CMK (cell line): ENCODE measurements around the gene ZFP64.
"Not testable (repeated sequence)": the region's sequence is repeated elsewhere in the genome, so short reads cannot be mapped to it uniquely, and the experiment has no call there.

Source experiments
- DNase-seq: peaks from one replicate; pipeline ENCODE4 v3.0.0-alpha.2; 2010; ENCODE audit warnings: low read depth

Gene ZFP64

DNA sequence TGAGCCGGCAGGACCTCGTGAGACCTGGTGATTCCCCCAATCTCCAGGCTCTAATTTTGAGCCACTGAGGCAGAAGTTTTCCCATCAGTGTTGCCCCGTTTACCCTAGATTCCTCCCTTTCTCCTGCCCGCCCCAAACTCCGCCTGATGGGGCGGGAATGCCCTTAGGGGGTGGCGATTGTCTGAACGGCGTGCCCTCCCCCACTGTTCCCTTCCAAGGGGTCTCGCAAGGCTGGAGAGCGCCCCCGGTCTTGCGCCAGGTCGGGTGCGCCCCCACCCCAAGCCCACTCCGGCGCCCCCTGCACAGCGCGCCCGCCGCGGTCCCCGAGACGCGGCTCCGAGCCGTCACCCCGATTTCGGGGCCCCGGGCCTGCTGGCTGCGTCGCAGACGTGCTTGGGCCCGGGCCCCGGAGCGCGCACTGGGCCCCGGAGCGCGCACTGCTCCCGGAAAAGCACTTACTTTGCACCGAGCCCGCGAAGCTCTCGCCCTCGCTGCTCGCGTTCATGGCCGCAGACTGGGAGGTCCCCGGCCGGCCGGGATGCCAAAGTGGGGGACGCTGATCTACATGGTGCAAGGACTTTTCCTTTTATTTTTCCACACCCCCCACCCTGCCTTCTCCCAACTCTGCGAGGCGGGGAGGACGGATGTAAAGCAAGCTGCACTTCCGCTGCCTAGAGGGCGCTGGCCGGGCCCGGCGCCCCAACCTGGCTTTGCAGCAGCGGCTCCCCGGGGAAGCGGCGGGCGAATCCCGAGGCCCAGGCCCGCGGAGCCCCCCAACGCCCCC, at the start of gene ZFP64:
TSS of gene ZFP64 (minus strand) at position 648 of the 784 bp plus-strand sequence. CDS start at position 505, 143 bp downstream.
- peak; percentile 39 for DNase-seq

DNA sequence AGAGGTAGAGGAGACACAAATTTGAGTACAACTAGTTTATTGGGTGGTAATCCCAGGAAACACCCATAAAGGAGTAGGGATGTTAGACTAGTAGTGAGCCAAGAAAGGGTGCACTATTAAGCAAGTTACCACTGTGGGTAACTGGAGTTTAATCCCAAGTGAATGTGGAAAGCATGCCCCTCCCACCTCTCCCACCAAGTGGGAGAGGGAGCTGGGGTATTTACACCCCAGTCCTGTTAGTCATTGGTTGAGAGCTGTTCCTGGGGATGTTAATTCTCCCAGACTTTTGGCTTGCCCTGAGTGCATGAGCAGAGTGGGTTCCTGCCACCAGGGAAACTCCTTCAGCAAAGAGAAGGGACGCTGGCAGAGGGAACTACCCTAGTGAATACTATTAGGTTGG, 49.2 kb upstream of the ZFP64 start:
- DNase-seq = no peak

DNA sequence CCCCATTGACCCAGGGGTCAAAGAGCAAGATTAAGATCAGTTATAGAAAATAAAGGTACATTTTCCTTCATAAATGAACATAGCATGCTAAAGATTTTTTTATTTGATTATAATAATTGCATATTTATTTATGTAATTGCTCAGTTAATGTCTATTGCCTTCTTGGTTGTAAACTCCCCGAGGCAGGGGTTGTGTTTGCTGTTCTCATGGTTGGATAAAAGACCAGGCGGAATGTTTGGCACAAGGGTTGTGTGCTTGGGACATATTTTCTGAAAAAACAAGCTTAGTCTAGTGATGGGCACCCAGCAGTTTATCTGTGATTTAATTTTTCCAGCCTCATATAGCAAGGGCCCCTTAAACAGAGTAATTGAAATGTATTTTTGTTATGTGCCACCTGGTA, 47.5 kb upstream of the ZFP64 start:
- no peak for DNase-seq

- no peak for DNase-seq
Measured at GRCh38 chr20:52236292-52236691, 44.7 kb upstream of the ZFP64 start.

DNA sequence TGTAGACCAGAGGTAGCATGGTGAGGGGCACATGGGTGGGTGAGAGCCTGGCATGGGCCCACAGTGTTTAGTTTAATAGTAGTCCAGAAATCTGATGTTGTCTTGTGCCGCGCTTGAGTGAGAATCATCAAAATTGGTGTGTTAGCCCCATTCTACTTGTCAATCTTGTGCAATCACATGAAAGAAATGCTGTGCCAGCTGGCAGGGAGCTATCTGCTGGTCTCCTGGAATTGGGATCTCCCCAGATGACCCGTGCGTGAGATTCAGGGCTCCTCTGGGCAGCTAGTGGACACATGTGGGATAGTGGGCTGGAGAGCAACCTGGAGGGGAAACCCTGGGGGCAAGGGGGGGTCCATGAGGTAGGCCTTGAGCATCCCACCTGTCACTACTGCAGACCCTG, 43.5 kb upstream of the ZFP64 start:
- no peak for DNase-seq

DNA sequence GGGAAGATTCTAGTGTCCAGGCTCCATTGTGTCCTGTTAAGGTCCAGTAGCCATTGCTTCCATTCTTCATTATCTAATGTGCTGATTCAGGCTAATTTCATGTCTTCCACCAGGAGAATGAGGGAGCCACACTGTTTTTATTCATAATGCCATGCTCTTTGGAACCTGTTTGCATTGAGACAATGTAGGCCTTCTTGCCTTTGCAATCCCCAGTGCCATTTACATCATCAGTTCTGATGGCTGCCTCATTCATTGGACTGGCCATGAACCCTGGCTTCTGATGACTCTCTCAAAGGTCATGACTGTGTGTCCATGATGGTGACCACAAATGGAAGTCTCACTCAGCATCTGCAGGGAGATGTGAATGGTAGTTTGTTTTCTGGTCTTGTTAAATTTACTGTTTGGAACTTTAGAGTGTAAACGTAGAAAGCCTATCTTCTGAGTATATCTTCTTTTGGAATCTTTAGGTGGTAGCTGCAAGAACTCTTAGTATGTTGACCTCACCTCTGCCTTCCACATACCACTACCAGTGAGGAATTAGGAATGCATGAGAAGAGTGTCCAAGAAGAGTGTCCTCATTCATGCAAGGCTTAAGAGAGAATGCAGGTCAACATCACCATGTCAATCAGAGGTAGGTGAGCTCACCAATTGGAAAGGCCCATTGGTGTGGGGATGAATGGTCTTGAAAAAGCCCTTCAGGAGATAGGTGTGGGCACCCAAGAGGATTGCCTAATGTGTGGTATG, 42.9 kb upstream of the ZFP64 start:
- no peak for DNase-seq

- DNase-seq = no peak
Measured at GRCh38 chr20:52231230-52231746, 39.7 kb upstream of the ZFP64 start.

DNA sequence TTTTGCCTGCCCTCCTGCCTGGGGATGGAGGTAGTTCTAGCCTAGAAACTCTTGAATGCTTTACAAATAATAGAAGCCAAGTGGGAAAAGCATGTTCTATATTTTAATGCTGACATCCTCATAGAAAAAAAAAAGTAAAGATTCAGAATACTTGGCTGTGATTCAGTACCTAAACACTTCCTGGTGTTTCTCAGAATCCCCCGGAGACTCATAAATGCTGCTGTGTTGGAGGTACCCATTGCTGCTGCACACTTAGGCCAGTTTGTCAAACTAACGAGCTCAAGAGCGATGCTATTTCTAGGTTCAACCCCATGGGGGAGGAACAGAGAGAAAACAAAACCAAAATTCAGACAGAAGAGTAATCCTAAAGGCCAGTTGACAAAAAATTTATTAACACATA, 38.8 kb upstream of the ZFP64 start:
- DNase-seq = no peak

GRCh38 chr20:52229346-52229745, 37.8 kb upstream of the ZFP64 start:
- not testable (repeated sequence) for DNase-seq

DNA sequence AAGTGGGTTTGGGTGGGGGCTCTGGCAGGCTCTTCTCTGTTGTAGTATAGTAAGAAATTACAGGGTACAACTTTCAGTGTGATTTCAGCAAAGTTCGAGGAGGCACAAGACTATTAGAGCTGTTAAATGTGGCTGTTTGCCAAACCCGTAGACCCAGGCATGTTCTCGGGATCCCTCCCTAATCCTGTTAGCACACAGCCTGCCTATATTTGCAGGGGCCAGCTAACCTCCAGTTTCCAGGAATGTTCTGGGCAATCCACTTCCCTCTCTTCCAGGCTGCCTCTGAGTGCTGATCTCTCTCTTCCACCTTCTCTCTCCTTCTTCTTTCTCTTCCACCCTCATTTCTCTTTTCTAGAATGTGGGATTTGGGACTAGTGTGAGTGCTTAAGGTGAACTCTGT, 34.8 kb upstream of the ZFP64 start:
- no peak for DNase-seq

GRCh38 chr20:52224920-52225319, 33.3 kb upstream of the ZFP64 start:
- no peak for DNase-seq

- DNase-seq = not testable (repeated sequence)
Measured at GRCh38 chr20:52221362-52221761, 29.8 kb upstream of the ZFP64 start.

GRCh38 chr20:52220891-52221290, 29.3 kb upstream of the ZFP64 start:
- DNase-seq = not testable (repeated sequence)

DNA sequence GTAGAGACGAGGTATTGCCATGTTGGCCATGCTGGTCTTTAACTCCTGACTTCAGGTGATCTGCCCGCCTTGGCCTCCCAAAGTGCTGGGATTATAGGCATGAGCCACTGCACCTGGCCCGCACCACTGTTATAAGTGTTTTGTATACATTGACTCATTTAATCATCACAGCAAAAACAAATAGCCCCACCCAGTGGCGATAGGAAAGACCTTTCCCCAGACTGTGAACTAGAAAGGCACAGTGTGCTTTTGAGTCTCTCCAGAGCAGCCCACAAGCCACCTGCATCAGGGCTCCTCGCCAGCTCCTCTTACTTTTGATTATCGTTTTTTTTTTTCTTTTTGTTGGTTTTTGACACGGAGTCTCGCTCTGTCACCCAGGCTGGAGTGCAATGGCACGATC, 27.9 kb upstream of the ZFP64 start:
- no peak for DNase-seq

DNA sequence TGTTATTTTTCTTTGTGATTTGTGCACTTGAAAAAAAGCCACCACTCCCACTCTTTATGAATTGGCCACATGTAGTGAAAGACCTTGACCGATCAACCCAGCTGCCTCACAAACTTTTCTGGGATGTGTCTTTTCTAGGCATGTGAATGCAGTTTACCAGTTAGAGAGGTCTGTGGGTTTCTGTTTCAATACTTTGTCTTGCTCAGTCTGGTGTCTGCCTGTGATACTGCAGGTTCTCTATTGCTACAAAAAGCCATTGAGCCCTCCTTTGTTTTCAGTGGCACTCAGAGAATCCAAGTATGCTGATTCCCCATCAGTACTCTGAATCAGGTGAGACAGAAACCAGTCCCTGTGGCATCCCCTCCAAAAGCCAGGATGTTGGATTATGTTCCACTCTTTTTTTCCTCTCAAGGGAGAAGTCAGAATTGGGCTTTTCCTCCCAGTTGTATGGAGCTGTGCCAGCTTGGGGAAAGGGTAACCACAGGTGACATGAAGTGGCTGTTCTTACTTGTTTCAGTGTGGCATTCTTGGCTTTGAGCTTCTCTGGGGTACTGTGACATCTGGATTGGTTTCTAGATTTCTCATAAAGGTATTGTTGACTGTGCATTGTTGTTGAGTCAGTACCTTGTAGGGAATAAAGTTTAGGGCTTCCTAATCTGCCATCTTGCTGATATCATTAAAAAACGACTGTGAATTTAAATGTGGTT, 26.3 kb upstream of the ZFP64 start:
- DNase-seq = no peak

GRCh38 chr20:52213995-52214394, 22.4 kb upstream of the ZFP64 start:
- DNase-seq = no peak

- DNase-seq = no peak
Measured at GRCh38 chr20:52212943-52213342, 21.4 kb upstream of the ZFP64 start.

GRCh38 chr20:52210037-52210990, 18.7 kb upstream of the ZFP64 start:
- no peak for DNase-seq

DNA sequence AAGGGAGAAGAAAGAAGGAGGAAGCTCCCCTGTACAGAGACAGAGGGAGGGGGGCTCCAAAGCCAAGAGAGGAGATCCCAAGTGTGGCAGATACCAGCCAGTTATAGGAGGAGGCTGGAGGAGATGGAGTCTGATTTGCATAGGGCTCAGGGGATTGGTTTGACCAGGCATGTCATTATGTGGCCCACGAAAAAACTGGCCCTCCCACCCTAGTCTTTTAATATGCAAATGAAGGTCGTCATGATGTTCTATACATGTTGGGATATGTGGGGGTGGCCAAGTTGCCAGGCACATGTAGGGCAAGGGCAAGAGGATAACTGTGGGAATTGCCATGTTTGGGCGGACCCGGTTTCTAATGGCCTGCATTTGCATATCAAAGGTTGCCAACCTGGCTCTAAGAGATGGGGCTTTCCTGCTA, 17.6 kb upstream of the ZFP64 start:
- DNase-seq = no peak

GRCh38 chr20:52207020-52207810, 15.6 kb upstream of the ZFP64 start:
- no peak for DNase-seq

- DNase-seq = peak; percentile 20
Measured at GRCh38 chr20:52204136-52204535, 12.6 kb upstream of the ZFP64 start.
